CD4-positive, alpha-beta T cell treated with Interleukin-6 for 4 hours (primary cell): ENCODE data around the gene CHPF2.

Experiments used
- DNase-seq: peaks from one replicate; pipeline ENCODE4 v3.0.0-alpha.2; 2020; ENCODE audit warnings: mixed read lengths

CHPF2 gene

GRCh38 chr7:151206914-151207313 is 25.4 kb upstream of the CHPF2 start:
- DNase-seq: peak; percentile 15

GRCh38 chr7:151207315-151207714 is 25.0 kb upstream of the CHPF2 start:
- DNase-seq: no peak

- DNase-seq: no peak
These were observed 24.5 kb upstream of the CHPF2 start for GRCh38 chr7:151207804-151208203.

GRCh38 chr7:151208253-151208862 is 23.9 kb upstream of the CHPF2 start:
- DNase-seq: no peak

GRCh38 chr7:151209588-151209987 is 22.7 kb upstream of the CHPF2 start:
- DNase-seq: no peak

GRCh38 chr7:151210087-151210854 is 22.0 kb upstream of the CHPF2 start, which contains the start of gene H2BK1:
Gene H2BK1, minus strand, starts transcription at chr7:151210488. Its CDS starts 170 bp downstream, at chr7:151210318.
- no peak for DNase-seq

GRCh38 chr7:151211155-151211772 is 21.0 kb upstream of the CHPF2 start:
- DNase-seq: no peak

- no peak for DNase-seq
These were observed 19.7 kb upstream of the CHPF2 start for GRCh38 chr7:151212626-151213025.

GRCh38 chr7:151213826-151214225 is 18.5 kb upstream of the CHPF2 start:
- no peak for DNase-seq

- DNase-seq: no peak
These were observed 16.9 kb upstream of the CHPF2 start for GRCh38 chr7:151215396-151215795.

GRCh38 chr7:151218170-151218569 is 14.1 kb upstream of the CHPF2 start:
- no peak for DNase-seq

- no peak for DNase-seq
These were observed 8.6 kb upstream of the CHPF2 start for GRCh38 chr7:151223728-151224127.

GRCh38 chr7:151225948-151226510 is 6.3 kb upstream of the CHPF2 start:
- DNase-seq: no peak

GRCh38 chr7:151226560-151226874 is 5.8 kb upstream of the CHPF2 start:
- DNase-seq: no peak

- DNase-seq: peak; percentile 97
These were observed 5.2 kb upstream of the CHPF2 start, which contains the start of gene ABCF2 for GRCh38 chr7:151226875-151227782. Gene ABCF2, minus strand, starts transcription at chr7:151227205. Its CDS starts 747 bp downstream, at chr7:151226458.

- DNase-seq: no peak
These were observed 4.0 kb upstream of the CHPF2 start for GRCh38 chr7:151228024-151228866.

GRCh38 chr7:151229249-151229648 is 3.0 kb upstream of the CHPF2 start:
- no peak for DNase-seq

- DNase-seq: no peak
These were observed 1.2 kb upstream of the CHPF2 start for GRCh38 chr7:151231080-151231479.

- DNase-seq: peak; percentile 71
These were observed 826 bp downstream of the CHPF2 start for GRCh38 chr7:151232917-151233701.

- no peak for DNase-seq
These were observed 1.5 kb downstream of the CHPF2 start for GRCh38 chr7:151233804-151234203.
